GM13977 (cell line): ENCODE results near the gene FBXO17.

Source experiments
- DNase-seq: peaks from one replicate; pipeline ENCODE4 v3.0.0; 2012; ENCODE audit warnings: low spot score
- in situ Hi-C: fragments of 300-500 bp; cut with MboI; formaldehyde crosslinking; loops from one replicate; pipeline ENCODE4 v1.12.0; 2022; ENCODE audit warnings: low sequenced_read_pairs, low pct_unique_long_range_greater_than_20kb, mixed read lengths, inconsistent platforms; ENCODE audit not compliant: unreplicated experiment
- TF ChIP-seq, protein P1 (sequence below): IDR thresholded peaks from 2 replicates; pipeline ENCODE4 v1.5.1; 2012; ENCODE audit warnings: mild to moderate bottlenecking, control low read depth; ENCODE audit not compliant: insufficient read depth; ENCODE audit errors: extremely low read depth, missing control alignments

Gene FBXO17

GRCh38 chr19:38910488-38910887, 65.1 kb downstream of the FBXO17 start:
- no peak for DNase-seq
- TF ChIP-seq, protein P1, sequence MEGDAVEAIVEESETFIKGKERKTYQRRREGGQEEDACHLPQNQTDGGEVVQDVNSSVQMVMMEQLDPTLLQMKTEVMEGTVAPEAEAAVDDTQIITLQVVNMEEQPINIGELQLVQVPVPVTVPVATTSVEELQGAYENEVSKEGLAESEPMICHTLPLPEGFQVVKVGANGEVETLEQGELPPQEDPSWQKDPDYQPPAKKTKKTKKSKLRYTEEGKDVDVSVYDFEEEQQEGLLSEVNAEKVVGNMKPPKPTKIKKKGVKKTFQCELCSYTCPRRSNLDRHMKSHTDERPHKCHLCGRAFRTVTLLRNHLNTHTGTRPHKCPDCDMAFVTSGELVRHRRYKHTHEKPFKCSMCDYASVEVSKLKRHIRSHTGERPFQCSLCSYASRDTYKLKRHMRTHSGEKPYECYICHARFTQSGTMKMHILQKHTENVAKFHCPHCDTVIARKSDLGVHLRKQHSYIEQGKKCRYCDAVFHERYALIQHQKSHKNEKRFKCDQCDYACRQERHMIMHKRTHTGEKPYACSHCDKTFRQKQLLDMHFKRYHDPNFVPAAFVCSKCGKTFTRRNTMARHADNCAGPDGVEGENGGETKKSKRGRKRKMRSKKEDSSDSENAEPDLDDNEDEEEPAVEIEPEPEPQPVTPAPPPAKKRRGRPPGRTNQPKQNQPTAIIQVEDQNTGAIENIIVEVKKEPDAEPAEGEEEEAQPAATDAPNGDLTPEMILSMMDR: no peak
- in situ Hi-C loops: loop anchor here (25.0 kb wide), 1 partner anchor 173 kb away; the partner anchor contains the start of gene CAPN12

- in situ Hi-C loops: loop anchor here (25.0 kb wide), 1 partner anchor 172 kb away; the partner anchor contains the start of gene CAPN12
- TF ChIP-seq, protein P1: no peak
- no peak for DNase-seq
Measured at GRCh38 chr19:38908911-38909310, 66.6 kb downstream of the FBXO17 start.

DNA sequence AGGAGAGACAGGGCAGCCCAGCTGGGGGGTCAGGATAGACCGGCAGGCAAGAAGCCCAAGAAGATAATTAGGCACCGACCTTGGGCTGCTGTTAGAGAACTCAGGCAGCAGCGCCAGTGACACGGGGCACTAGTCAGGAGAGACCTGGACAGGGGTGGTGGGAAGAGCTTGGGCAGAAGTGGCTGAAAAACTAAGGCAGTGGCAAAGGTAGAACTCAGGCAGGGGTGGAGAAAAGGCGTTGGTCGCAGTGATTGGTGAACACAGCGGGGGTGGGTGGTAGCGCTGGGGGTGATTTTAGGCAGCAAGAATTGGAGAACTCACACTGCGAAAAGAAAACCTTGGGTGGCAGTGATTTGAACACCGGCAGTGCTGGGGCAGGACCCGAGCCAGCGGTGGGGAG, 67.9 kb downstream of the FBXO17 start:
- TF ChIP-seq, protein P1: no peak
- in situ Hi-C loops: loop anchor here (25.0 kb wide), 1 partner anchor 170 kb away; the partner anchor contains the start of gene CAPN12

DNA sequence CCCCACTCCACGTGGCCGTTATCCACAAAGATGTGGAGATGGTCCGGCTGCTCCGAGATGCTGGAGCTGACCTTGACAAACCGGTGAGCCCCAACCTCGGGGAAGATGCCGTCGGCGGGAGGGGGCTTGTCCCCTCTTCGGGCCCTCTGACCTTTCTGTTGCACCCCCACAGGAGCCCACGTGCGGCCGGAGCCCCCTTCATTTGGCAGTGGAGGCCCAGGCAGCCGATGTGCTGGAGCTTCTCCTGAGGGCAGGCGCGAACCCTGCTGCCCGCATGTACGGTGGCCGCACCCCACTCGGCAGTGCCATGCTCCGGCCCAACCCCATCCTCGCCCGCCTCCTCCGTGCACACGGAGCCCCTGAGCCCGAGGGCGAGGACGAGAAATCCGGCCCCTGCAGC, 68.3 kb downstream of the FBXO17 start:
- TF ChIP-seq, protein P1: no peak
- DNase-seq: no peak
- in situ Hi-C loops: loop anchor here (25.0 kb wide), 1 partner anchor 170 kb away; the partner anchor contains the start of gene CAPN12

More for the DNA sequence above, 67.9 kb downstream of the FBXO17 start:
- no peak for DNase-seq

GRCh38 chr19:38905620-38906019, 69.9 kb downstream of the FBXO17 start:
- in situ Hi-C loops: loop anchor here (25.0 kb wide), 1 partner anchor 168 kb away; the partner anchor contains the start of gene CAPN12
- DNase-seq: no peak
- TF ChIP-seq, protein P1: no peak

- in situ Hi-C loops: loop anchor here (25.0 kb wide), 1 partner anchor 168 kb away; the partner anchor contains the start of gene CAPN12
- TF ChIP-seq, protein P1: no peak
- no peak for DNase-seq
Measured at GRCh38 chr19:38904581-38905539, 70.7 kb downstream of the FBXO17 start.
